HG03565 (cell line): ENCODE measurements around the gene BRD1.
A peak's percentile ranks its signal among the peaks of the same experiment; 100 is the strongest.
"Not testable (repeated sequence)": the region's sequence is repeated elsewhere in the genome, so short reads cannot be mapped to it uniquely, and the experiment has no call there.

Source experiments
- ATAC-seq: cut with Tn5 transposase; IDR thresholded peaks from one replicate; pipeline ENCODE4 v1.9.1; 2021; ENCODE audit warnings: mild to moderate bottlenecking, moderate library complexity; ENCODE audit not compliant: unreplicated experiment

The BRD1 gene

GRCh38 chr22:49853981-49854831, 26.5 kb upstream of the BRD1 start:
- peak; percentile 20 for ATAC-seq

- peak; percentile 69 for ATAC-seq
Observed at GRCh38 chr22:49852898-49853894, 25.5 kb upstream of the BRD1 start, which contains the start of gene ZBED4. Gene ZBED4, plus strand, starts transcription at chr22:49853844. Its CDS starts 29,819 bp downstream, at chr22:49883663.

- ATAC-seq, result not testable (repeated sequence)
Observed at GRCh38 chr22:49852568-49852897, 24.9 kb upstream of the BRD1 start.

GRCh38 chr22:49850959-49851802, 23.5 kb upstream of the BRD1 start:
- ATAC-seq, result no peak

GRCh38 chr22:49850021-49850911, 22.6 kb upstream of the BRD1 start:
- ATAC-seq, result no peak

GRCh38 chr22:49849161-49850020, 21.7 kb upstream of the BRD1 start:
- ATAC-seq, result no peak

GRCh38 chr22:49848690-49849160, 21.1 kb upstream of the BRD1 start:
- ATAC-seq, result no peak

- no peak for ATAC-seq
Observed at GRCh38 chr22:49847751-49848689, 20.3 kb upstream of the BRD1 start.

GRCh38 chr22:49845666-49846459, 18.2 kb upstream of the BRD1 start:
- ATAC-seq, result no peak

- ATAC-seq, result no peak
Observed at GRCh38 chr22:49845241-49845640, 17.6 kb upstream of the BRD1 start.

GRCh38 chr22:49838771-49839717, 11.4 kb upstream of the BRD1 start:
- no peak for ATAC-seq

- no peak for ATAC-seq
Observed at GRCh38 chr22:49833340-49834007, 5.8 kb upstream of the BRD1 start.

- no peak for ATAC-seq
Observed at GRCh38 chr22:49829044-49829853, 1.6 kb upstream of the BRD1 start.

- no peak for ATAC-seq
Observed at GRCh38 chr22:49828599-49828965, 909 bp upstream of the BRD1 start.
